ENCODE measurements around the gene CXCR4.
A peak's percentile ranks its signal among the peaks of the same experiment; 100 is the strongest.

CXCR4 gene

DNA sequence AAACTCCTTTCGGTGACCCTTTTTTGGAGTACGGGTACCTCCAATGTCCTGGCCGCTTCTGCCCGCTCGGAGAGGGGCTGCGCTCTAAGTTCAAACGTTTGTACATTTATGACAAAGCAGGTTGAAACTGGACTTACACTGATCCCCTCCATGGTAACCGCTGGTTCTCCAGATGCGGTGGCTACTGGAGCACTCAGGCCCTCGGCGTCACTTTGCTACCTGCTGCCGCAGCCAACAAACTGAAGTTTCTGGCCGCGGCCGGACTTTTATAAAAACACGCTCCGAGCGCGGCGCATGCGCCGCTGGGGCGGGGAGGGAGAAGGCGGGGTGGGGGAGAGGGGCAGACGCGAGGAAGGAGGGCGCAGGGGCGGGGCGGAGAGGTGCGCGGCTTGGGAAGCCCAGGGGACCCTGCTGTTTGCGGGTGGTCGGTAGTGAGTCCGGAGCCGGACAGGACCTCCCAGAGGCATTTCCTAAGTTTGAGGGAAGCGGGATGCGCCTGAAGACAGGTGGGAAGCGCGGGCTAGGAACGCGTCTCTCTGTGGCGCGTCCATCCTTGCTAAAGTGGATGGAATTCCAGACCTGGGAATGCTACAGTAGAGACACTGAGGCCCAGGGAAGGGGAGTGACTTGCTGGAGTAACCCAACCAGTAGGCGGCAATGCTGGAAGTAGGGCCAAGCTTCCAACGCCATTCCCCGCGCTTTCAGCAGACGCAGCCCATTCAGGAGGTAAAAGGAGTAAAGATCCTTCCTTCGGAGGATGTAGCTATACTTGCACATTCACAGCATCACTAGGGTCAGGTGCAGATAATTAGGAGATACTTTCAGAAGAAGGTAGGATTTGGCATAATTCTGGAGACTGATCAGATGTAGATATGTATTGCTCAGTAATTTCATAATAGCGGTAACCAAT lies at the start of gene CXCR4:
Gene CXCR4, minus strand, starts transcription at position 241 of the 910 bp plus-strand sequence. Its CDS starts 89 bp downstream, at position 152.
- DNase-seq (ENCODE audit: low read depth, low spot score): peak; percentile 49

DNA sequence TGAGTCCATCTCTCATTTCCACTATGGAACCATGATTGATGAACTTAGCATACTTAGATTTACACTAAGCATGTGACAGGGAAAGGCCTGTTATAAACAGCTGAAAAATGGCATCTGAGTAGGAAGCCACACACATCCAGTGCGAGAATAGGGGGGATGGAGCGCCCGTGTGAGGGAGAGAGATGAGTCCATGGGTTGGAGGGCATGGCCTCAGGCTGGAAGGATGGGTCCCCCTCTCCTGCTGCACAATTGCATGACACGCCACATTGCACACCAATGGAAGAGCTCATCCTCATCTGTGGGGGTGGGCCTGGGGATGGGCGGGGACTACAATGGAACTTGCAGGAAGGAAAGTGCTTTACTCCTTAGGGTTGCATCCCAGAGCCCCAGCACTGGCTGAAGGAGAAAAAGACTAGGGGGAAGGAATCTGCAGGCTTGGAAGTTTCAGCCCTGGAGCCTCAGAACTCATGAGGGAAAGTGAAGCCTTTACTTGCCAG lies 46.4 kb upstream of the CXCR4 start:
- DNase-seq (ENCODE audit: low read depth, low spot score): no peak

DNA sequence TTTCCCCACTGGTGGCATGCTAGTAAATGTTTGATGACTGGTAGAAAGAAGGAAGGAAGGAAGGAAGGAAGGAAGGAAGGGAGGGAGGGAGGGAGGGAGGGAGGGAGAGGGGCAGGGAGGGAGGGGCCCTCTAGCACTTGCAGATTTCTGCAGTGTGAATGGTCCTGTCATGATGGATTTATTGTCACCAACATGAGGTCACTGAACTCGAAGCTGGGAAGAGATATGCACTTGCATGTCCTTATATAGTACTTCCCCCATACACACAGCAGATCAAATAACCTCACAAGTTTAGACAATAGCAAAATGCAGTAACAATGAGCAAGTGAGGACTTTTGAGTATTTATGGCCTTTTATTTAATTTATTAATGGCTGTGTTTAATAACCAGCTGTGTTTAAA lies 44.5 kb upstream of the CXCR4 start:
- no peak for DNase-seq (ENCODE audit: low read depth, low spot score)

DNA sequence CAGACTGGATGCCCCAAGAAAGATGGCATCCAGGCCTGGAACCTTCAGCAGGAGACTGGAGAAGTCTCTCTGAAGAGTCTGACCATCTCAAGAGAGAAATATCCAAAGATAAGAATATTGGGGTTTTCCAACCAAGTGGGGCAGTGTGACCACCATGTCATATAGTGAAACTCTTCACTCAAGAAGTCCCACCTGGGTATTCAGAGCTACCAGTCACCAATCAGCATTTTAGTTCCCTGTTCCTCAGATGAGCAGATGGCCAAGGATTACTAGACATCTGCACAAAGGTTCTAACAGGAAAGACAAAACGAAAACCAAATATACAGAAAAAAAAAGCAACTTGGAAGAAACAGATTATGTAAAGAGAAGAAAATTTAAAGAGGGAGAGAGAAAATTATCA lies 38.5 kb upstream of the CXCR4 start:
- no peak for DNase-seq (ENCODE audit: low read depth, low spot score)

DNA sequence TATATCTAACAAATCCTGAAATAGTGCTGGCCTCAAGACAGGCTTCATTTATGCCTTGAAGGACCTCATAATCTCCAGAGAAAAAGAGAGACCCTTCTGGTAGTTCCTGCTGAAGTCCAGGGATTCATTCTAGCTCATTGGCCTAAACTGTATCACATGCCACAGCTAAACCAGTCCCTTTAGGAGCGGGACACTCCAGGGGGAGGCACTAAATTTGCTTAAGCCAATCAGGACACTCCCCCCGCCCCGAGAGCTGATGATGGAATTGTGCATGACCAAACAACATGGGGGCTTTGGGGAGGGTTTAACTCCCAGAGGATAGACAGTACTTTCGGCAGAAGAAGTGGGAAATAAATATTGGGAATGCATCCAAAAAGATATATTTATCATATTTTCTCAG lies 36.4 kb upstream of the CXCR4 start:
- DNase-seq (ENCODE audit: low read depth, low spot score): no peak

DNA sequence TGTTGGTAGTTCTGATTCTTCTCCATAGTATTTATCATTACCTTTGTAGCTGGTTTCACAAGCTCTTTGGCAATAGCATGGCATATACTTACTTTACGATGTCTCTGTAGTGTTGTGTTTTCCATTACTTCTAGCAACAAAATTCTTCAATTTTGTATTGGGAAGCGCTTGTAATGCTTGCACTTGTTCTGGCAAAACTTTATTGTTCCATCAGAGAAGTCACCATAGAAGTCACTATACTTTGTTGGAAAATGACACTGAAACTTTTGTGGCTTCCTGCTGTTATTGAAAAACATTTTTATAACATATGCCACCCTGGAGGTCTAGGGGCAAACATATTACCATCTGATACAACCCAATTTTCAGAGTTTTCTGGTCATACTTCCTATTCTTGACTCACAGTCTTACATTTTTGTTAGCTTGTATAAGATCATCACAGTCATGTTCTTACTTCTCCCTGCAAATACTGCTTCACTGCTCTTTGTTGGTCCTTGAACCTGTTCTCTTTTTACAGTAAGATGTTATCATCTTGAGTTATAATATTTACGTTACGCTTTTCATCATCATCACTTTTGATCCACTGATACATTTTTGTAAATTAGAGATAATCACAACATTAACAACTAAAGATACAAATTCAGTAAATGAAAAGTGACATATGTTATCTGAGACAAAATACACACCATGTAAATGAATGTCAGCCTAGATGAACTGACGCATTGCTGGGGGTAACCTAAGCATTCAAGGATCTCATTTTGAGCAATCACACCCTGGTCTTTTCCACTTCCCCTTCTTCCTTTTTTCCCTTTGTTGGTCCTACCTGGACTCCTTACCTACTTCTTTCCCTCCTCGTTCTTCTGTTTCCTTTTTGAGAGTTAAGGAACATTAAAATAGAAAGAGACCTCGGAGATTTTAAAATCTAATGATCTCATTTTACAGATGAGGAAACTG lies 33.3 kb upstream of the CXCR4 start:
- no peak for DNase-seq (ENCODE audit: low read depth, low spot score)

DNA sequence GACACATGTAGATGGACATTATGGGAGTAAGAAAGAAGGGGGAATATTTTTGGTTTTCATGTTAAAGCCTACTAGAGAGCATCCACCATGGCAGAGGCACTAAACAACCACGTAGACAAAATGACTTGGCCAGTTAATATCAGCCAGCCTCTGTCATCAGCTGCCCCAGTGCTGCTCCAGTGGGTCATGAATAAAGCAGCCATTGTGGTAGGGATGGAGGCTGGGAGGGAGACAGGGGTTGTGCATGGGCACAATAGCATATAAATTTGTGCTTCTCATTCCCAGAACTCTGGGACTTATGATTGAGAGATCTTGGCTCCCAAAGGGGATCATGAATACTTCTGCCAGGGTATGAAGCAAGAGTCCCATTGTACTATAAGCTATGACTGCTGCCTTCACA lies 31.1 kb upstream of the CXCR4 start:
- DNase-seq (ENCODE audit: low read depth, low spot score): no peak

DNA sequence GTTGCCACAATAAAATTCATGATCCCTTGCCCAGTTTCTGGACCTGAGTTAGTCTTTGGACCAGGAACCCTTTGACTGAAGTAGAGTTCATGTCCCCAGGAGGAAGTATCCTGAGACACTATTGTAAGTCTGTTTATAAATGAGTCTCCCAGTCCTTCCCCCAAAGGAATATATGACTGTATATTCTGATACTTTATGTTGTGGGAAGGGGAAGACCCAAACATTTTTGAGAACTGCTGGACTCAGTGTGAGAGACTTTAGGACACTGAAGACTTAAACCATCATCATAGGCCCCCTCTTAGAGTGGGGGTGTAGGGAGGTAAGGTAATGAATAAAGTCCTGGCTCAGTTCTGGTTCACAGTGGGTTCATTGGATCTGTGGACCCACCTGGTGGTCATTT lies 28.6 kb upstream of the CXCR4 start:
- no peak for DNase-seq (ENCODE audit: low read depth, low spot score)

DNA sequence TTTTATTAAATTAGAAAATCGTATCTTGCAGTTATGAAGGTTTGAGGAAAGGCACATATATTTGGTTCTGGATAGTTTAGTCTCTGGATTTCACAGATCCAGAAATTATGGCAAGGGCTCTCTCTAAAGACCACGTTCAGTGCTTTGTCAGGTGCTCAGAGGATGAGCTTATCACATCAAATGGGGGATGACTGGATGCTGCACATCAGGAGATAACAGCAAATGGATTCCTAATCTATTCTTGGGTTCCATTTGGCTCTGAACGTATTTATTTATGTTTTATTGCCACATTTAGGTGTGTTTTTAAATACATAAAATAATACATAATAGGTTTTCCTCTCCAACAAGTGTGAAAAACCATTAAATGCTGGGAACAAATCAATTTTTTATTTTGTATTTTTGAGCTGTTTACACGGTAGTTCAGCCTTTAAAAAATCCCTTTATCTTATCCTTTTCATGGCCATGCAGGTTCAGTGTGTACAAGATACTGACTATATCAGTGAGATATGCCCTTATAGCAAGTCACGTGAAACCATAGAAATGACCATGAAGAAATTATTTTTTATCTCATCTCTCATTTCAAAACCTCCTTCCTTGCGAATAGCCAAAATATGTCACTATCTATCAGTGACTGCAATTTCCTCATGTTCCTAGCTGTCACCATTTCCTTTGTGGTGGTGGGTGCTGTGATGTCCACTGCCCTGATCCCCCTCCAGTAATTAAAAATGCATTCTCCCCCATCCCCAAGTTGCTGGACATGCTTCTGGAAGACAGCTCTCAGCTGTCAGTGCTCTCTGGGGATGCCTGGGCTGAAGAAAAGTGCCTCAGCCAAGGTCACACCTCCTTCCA lies 25.9 kb upstream of the CXCR4 start:
- DNase-seq (ENCODE audit: low read depth, low spot score): no peak

DNA sequence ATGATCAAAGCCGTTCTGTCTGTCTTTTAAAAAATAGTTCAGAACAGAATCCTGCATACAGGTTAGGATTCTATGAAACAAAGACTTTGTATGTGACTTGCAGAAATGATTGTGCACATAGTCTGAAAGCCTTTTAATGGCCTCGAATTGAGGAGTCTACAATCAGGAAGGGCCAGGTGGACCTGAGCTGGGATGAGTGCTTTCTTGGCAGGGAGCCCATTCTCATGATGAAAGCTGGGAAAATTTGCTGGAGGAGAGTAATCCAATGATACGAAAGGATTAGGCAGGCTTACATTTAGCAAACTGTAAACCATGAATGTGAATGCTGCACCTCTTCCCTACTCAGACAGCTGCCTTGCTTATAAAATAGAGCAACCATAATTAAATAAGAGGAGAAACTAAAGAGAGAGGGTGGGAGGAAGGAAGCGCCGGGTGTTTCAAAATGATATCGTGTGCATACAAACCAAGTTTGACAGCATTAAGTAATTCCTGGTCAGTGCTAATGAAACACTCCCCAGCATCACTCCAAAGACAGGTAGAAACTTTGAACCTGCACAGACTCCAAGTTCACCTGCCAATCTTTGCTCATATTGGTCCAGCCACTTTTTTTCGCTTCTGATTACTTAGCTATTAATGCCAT lies 23.7 kb upstream of the CXCR4 start:
- DNase-seq (ENCODE audit: low read depth, low spot score): no peak

DNA sequence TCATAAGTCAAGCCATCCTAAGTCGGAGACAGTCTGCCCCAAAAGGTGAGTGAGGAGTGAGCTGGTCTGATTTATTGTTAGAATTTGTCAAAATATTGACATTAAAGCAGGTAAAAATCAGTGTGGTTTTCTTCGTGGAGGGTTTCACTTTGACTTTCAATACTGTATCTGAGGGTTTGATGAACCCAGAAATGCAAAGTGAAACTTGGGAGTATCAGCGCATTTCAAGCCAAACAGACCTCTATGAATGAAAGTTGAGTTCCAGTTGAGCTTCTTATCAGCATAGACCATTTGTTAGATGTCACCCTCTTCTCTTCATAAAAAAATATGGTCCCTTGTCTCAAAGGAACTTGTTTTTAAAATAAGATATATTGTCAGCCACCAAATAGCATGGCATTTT lies 21.7 kb upstream of the CXCR4 start:
- no peak for DNase-seq (ENCODE audit: low read depth, low spot score)

DNA sequence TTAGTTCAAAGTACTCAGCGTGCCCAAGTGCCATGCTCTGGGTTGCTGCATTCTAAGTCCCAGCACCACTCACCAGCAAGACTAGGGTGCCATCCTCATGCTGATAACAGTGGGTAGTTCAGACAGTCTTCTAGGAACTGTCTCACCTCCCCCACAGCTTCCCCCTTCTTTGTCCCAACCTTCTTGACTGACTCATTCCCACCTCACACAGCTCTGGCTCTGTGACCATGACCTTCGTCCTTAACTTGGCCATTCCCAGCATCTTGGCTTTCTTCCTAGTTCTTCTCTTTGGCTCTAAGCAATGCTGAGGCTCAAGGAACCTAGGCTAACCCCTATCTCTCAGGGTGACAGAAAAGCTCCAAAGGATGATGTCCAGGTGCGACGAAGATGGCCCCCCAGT lies 20.0 kb upstream of the CXCR4 start:
- no peak for DNase-seq (ENCODE audit: low read depth, low spot score)

DNA sequence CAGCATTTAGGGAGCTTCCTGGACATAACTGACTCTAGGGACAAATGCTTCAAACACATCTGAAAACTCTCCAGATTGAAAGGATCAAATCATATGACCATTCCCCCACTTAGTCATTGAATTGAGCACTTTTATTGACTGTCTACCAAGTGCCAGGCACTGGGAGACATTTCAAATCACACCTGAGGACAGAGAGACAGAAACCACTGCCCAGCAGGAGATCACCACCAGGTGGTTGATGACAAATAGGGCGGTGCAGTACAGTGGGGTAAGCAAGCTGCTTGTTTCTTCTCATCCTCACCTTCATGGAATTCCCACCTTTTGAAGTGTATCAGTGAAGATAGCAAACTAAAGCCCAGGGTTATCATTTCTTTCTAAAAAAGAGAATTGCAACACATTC lies 19.0 kb upstream of the CXCR4 start:
- DNase-seq (ENCODE audit: low read depth, low spot score): no peak

DNA sequence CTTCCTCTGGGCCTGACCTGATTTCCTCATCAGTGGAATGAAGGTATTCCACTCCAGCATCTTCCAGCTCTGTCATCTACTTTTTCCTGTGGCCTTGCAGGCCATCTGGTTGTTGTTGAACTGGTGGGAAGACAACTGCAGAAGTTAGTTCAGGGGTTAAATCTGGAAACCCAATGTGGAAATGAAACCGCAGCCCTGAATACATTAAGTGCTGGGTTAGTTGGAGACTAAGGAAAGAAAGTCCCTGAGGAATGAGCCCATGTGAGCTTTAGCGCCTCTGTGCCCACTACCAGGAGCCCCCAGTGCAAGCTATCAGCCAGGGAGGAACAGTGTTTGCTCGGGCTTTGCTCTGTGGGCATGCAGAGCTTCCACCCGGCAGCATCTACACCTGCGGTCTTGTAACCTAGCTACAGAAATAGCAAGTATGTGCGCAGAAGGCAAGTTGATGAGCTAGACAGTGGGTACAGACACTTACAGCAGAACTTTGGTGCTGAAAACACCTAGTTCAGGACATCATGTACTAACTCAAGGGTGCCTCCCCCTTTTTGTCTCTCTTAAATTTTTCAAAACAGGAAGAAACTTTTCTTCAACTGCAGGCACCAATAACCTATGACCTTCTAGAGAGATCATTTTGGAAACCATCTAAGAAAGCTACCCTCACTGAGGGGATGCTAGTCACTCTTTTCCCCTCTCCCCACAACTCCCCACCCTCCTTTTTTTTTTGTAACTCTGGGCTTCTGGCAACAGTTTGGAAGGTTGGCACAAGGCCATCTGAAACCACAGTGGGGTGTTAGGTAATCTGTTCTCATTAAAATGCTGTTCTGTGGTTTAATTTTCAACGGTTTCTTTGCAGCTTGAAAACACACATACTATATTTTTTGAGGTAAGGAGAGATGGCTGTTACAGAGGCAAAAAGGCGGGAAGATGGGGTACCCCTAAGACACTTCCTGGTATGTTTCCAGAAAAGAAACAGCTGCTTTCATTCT lies 18.3 kb upstream of the CXCR4 start:
- DNase-seq (ENCODE audit: low read depth, low spot score): no peak

DNA sequence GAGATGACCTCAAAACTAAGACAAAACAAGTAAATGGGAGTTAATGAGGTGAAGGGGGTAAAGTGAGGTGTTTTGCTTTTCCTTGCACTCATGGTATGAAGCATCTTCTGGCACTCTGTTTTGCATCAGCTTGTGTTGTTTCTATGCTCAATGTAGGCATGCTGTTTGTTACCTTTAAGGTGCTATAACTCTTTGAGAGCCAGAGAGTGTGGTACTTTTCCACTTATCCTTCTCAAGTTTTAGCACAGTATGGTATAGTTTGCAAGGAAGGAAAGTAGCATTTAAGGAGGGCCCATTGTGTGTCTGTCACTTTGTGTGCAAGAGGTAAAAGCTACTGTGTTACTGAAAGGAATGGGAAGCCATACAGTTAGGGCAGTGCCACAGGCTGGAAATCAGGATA lies 17.5 kb upstream of the CXCR4 start:
- no peak for DNase-seq (ENCODE audit: low read depth, low spot score)

DNA sequence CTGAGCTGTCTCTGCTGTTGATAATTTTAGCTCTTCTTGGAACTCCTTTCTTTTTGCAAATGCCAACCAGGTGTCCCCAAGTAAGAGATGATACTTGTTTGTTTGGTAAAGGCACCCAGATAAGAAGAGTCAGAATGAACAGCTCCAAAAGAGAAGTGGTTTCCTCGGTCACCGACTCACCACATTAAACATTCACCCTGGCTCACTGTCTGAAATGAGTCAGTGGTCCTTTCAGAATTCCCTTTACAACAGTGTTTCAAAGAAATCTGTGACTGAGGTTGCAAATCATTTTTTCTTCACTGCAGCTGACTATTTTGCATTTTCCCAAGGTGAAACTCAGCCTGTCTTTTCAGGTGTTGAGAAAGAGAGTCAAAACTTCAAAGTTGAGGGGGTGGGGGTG lies 16.2 kb upstream of the CXCR4 start:
- DNase-seq (ENCODE audit: low read depth, low spot score): peak; percentile 21

DNA sequence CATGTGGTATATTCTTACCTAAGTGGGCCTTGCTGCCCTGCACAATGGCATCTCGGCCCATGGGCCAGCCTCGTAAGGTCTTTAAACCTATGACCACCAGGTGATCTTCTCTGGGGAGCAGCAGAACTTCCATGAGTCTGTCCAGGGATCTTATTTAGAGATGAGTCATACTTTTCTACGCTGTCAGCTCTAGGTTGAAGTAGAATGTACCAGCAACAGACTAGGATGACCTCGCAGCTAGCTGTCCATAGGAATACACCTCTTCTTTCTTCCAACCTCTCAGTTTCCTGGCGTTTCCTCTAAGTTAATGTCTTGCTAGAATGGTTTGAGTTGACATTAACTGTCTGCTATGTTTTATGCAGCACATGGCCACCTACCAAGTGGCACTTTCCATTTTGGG lies 15.6 kb upstream of the CXCR4 start:
- no peak for DNase-seq (ENCODE audit: low read depth, low spot score)

DNA sequence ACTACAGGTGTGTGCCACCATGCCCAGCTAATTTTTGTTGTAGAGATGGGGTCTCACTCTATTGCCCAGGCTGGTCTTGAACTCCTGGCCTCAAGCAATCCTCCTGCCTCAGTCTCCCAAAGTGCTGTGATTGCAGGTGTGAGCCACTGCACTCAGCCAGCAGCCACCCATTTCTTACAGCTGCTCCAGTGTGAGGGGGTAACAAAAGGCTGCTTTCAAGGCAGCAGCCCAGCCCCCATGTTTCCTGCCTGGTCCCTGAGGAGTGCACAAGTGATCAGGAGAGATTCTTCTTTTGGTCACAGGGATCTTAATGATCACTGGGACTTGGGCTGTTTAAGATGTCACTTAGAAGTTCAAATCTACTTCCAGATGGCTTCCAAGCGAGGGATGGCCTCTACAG lies 15.2 kb upstream of the CXCR4 start:
- no peak for DNase-seq (ENCODE audit: low read depth, low spot score)

DNA sequence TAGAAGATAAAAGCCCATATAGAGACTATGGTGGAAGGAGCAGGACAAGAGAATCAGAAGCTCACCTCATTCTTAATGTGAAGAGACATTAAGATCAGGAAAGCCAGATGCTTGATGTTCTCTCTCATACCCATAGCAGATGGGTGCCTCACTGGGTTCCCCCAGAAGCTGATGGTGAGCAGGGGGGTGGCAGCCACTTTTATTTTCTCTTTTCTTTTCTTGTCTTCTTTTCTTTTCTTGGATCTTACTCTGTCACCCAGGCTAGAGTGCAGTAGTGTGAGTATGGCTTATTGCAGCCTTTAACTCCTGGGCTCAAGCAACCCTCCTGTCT lies 14.8 kb upstream of the CXCR4 start:
- DNase-seq (ENCODE audit: low read depth, low spot score): no peak
